ENCODE measurements around the gene ZNF431. TPM values are rescaled to one million over a fixed set of nuclear protein-coding genes. Genes with fewer than 3 reads are reported as not detected.

ZNF431 gene
- total RNA-seq = 8.2 and 11.3 TPM in 2 replicates

DNA sequence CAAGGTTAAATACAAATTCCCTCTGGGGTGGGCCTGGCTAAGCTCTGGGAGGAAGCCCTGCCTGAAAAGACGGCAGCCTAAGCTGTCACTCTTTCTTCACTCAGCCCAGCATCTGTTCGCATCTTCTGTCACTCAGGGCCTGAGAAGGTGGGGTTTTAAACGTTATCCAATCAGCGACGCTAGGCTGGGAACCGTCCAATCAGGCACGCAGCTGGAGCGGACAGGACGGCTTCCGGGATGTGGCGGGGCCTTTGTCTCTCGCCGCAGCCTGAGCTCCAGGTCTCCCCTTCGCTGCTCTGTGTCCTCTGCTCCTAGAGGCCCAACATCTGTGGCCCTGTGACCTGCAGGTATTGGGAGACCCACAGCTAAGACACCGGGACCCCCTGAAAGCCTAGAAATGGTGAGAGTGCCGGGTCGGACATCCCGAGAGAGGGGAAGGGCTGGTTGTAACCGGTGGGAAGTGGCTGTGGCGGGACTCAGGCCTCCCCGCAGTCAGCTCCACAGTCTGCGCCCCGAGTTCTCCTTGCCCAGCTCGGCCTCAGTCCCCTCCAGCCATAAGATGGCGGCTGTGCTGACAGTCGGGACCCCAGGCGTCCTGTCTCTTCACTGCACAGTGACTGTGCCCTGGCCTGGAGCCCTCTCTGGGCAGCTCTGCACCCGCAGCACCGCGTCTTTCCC is at the start of gene ZNF431:
TSS of gene ZNF431 (plus strand) at position 254 of the 678 bp plus-strand sequence. CDS start at position 398, 144 bp downstream.

Other genes with a start within 250 kb of the ZNF431 start
- 2.2 and 3.6 TPM in 2 replicates for gene ZNF85, start 218.8 kb upstream of the ZNF431 start, total RNA-seq
- 14.2 and 14.5 TPM in 2 replicates for gene ZNF430, start 121.4 kb upstream of the ZNF431 start, total RNA-seq
- 5.3 and 5.8 TPM in 2 replicates for gene ZNF714, start 59.8 kb upstream of the ZNF431 start, total RNA-seq
- gene ZNF708, start 187.4 kb downstream of the ZNF431 start, total RNA-seq = 3.1 and 3.2 TPM in 2 replicates
- 3.0 and 3.1 TPM in 2 replicates for gene ZNF738, start 217.0 kb downstream of the ZNF431 start, total RNA-seq

All from tracheal epithelial cell (primary cell).